Hepatocyte (in vitro differentiated cells): ENCODE results near the gene SRD5A1.

ENCODE experiments used
- EZH2 ChIP-seq: fragments of 200-600 bp; sonication (generic); IDR thresholded peaks from 2 replicates; pipeline ENCODE4 v1.6.1; 2016; ENCODE audit warnings: antibody characterized with exemption, mild to moderate bottlenecking, borderline replicate concordance
- TF ChIP-seq, protein P1 (sequence below): fragments of 200-600 bp; sonication (generic); IDR thresholded peaks from 2 replicates; pipeline ENCODE4 v1.5.1; 2016; ENCODE audit warnings: antibody characterized with exemption, mild to moderate bottlenecking; ENCODE audit not compliant: poor library complexity

- TF ChIP-seq, protein P1, sequence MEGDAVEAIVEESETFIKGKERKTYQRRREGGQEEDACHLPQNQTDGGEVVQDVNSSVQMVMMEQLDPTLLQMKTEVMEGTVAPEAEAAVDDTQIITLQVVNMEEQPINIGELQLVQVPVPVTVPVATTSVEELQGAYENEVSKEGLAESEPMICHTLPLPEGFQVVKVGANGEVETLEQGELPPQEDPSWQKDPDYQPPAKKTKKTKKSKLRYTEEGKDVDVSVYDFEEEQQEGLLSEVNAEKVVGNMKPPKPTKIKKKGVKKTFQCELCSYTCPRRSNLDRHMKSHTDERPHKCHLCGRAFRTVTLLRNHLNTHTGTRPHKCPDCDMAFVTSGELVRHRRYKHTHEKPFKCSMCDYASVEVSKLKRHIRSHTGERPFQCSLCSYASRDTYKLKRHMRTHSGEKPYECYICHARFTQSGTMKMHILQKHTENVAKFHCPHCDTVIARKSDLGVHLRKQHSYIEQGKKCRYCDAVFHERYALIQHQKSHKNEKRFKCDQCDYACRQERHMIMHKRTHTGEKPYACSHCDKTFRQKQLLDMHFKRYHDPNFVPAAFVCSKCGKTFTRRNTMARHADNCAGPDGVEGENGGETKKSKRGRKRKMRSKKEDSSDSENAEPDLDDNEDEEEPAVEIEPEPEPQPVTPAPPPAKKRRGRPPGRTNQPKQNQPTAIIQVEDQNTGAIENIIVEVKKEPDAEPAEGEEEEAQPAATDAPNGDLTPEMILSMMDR: no peak
- TF ChIP-seq EZH2: no peak
Observed at GRCh38 chr5:6710070-6710469, 76.8 kb downstream of the SRD5A1 start.
